ENCODE data around the gene MPC2.

GRCh38 chr1:167929725-167930124, 7.1 kb downstream of the MPC2 start:
- TF ChIP-seq CTCF (conservative IDR thresholded peaks at IDR 0.05; ENCODE audit: low read depth, low read length): no peak
- no peak for TF ChIP-seq EZH2 (IDR thresholded peaks at IDR 0.05; ENCODE audit: borderline replicate concordance, low read depth, low read length, poor library complexity, severe bottlenecking)
